Measurements from ENCODE around the gene PDE6A.

PDE6A gene

GRCh38 chr5:149845601-149846000, 99.0 kb downstream of the PDE6A start:
- no peaks in the 10 kb centered on the region for H3K79me2 ChIP-seq (ENCODE audit: insufficient read depth, low read length)
- no peak for TF ChIP-seq EZH2phosphoT487 (IDR thresholded peaks at IDR 0.05; ENCODE audit: borderline replicate concordance)
- no peak for TF ChIP-seq CTCF (conservative IDR thresholded peaks at IDR 0.05; ENCODE audit: low read length)
- H3K4me2 ChIP-seq (ENCODE audit: low read depth, low read length, poor library complexity, severe bottlenecking) = no peak overlapping the region
- no peaks in the 10 kb centered on the region for H3K9me2 ChIP-seq (replicated peaks; ENCODE audit: low read depth, low read length)
- no peak overlapping the region for H3K4me3 ChIP-seq (ENCODE audit: low read length, poor library complexity, severe bottlenecking)
- H4K20me1 ChIP-seq (ENCODE audit: insufficient read depth, low read length, poor library complexity, severe bottlenecking) = no peaks in the 10 kb centered on the region
- no peaks in the 10 kb centered on the region for H3K4me1 ChIP-seq (ENCODE audit: insufficient read depth, low read length, poor library complexity, severe bottlenecking)
- H3K36me3 ChIP-seq (ENCODE audit: insufficient read depth, low read length) = no peaks in the 10 kb centered on the region; the same call in 1 of the 2 replicates
- H3K9ac ChIP-seq (ENCODE audit: low read depth, low read length, poor library complexity, severe bottlenecking) = no peak overlapping the region
- H3K9me3 ChIP-seq (ENCODE audit: insufficient read depth, low read depth, low read length) = no peaks in the 10 kb centered on the region
- no peaks in the 10 kb centered on the region for H3K27me3 ChIP-seq (ENCODE audit: insufficient read depth, low read length, poor library complexity, severe bottlenecking)
- H3F3A ChIP-seq (ENCODE audit: low read depth) = no peaks in the 10 kb centered on the region
- H2AFZ ChIP-seq (ENCODE audit: low read length) = no peak overlapping the region

GRCh38 chr5:149841851-149842793, 102.5 kb downstream of the PDE6A start:
- Histone ChIP-seq H3K9ac (ENCODE audit: low read depth, low read length, poor library complexity, severe bottlenecking) (no peak overlapping the region), H3K9me2 (replicated peaks; ENCODE audit: low read depth, low read length) (no peaks in the 10 kb centered on the region), H3K4me3 (ENCODE audit: low read length, poor library complexity, severe bottlenecking) (no peak overlapping the region), H3K79me2 (ENCODE audit: insufficient read depth, low read length) (no peaks in the 10 kb centered on the region), H3K36me3 (ENCODE audit: insufficient read depth, low read length) (no peaks in the 10 kb centered on the region; the same call in 1 of the 2 replicates), H3K4me1 (ENCODE audit: insufficient read depth, low read length, poor library complexity, severe bottlenecking) (no peaks in the 10 kb centered on the region), H3K4me2 (ENCODE audit: low read depth, low read length, poor library complexity, severe bottlenecking) (no peak overlapping the region), H3F3A (ENCODE audit: low read depth) (no peaks in the 10 kb centered on the region), H3K9me3 (ENCODE audit: insufficient read depth, low read depth, low read length) (no peaks in the 10 kb centered on the region), H4K20me1 (ENCODE audit: insufficient read depth, low read length, poor library complexity, severe bottlenecking) (no peaks in the 10 kb centered on the region), H2AFZ (ENCODE audit: low read length) (no peak overlapping the region), H3K27me3 (ENCODE audit: insufficient read depth, low read length, poor library complexity, severe bottlenecking) (no peaks in the 10 kb centered on the region)
- TF ChIP-seq CTCF (conservative IDR thresholded peaks at IDR 0.05; ENCODE audit: low read length) = no peak
- no peak for TF ChIP-seq EZH2phosphoT487 (IDR thresholded peaks at IDR 0.05; ENCODE audit: borderline replicate concordance)

- no peak for TF ChIP-seq EZH2phosphoT487 (IDR thresholded peaks at IDR 0.05; ENCODE audit: borderline replicate concordance)
- TF ChIP-seq CTCF (conservative IDR thresholded peaks at IDR 0.05; ENCODE audit: low read length) = no peak
- no peaks in the 10 kb centered on the region for H3F3A ChIP-seq (ENCODE audit: low read depth)
- no peaks in the 10 kb centered on the region for H4K20me1 ChIP-seq (ENCODE audit: insufficient read depth, low read length, poor library complexity, severe bottlenecking)
- no peaks in the 10 kb centered on the region for H3K9me3 ChIP-seq (ENCODE audit: insufficient read depth, low read depth, low read length)
- H2AFZ ChIP-seq (ENCODE audit: low read length) = no peak overlapping the region
- no peak overlapping the region for H3K9ac ChIP-seq (ENCODE audit: low read depth, low read length, poor library complexity, severe bottlenecking)
- no peaks in the 10 kb centered on the region for H3K79me2 ChIP-seq (ENCODE audit: insufficient read depth, low read length)
- no peak overlapping the region for H3K4me3 ChIP-seq (ENCODE audit: low read length, poor library complexity, severe bottlenecking)
- no peaks in the 10 kb centered on the region for H3K27me3 ChIP-seq (ENCODE audit: insufficient read depth, low read length, poor library complexity, severe bottlenecking)
- H3K4me2 ChIP-seq (ENCODE audit: low read depth, low read length, poor library complexity, severe bottlenecking) = no peak overlapping the region
- H3K36me3 ChIP-seq (ENCODE audit: insufficient read depth, low read length) = no peaks in the 10 kb centered on the region
- no peaks in the 10 kb centered on the region for H3K4me1 ChIP-seq (ENCODE audit: insufficient read depth, low read length, poor library complexity, severe bottlenecking)
- no peaks in the 10 kb centered on the region for H3K9me2 ChIP-seq (replicated peaks; ENCODE audit: low read depth, low read length)
Observed at GRCh38 chr5:149840226-149840825, 104.3 kb downstream of the PDE6A start.

Data from Loucy (cell line).